ENCODE measurements around the gene RNF10. TPM values are rescaled to one million over a fixed set of nuclear protein-coding genes. Genes with fewer than 3 reads are reported as not detected.

The RNF10 gene
- polyA plus RNA-seq, 1 of the 3 experiments (the other 2 are of a cell fraction): 118 TPM

DNA sequence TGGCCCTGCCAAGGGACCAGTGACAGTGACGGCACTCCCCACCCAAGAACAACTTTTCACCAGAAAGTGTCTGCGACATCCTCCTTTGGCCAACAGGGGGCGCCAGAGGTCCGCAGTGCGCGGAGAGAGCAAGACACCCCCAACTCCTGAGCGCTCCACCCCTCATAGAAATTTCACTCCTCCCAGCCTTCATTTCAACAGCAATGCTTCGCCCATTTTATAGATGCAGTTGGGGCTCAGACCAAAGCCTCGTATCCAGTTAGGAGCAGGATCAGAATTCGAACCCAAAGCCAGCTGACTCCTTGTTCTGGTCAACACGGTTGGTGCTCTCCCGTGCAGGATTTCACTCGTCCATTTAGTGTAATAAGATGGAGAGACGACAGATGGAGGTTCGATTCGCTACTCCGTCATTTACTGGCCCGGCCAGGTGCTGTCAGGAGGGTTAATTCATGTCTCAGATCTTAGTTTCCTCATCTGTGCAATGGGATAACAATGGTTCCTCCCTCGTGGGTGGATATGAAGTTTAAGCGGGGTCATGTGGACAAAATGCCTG, 49.4 kb downstream of the RNF10 start:
- Histone ChIP-seq H3K9me2 (no peaks in the 10 kb centered on the region), H3K27me3 (ENCODE audit: insufficient read depth) (no peaks in the 10 kb centered on the region), H3K4me2 (0 out of 2 replicates have a peak overlapping the region, but pooled peaks have one; percentile 14), H3K27ac (ENCODE audit: low read depth in 2 of 2, low read length in 1 of 2) (no peak overlapping the region), H3K4me3 (ENCODE audit: low read depth in 2 of 2, low read length in 1 of 2) (peak overlapping the region in 1 of 2 experiments; percentile 46; a peak in 1 of 4 replicates), H2AFZ (ENCODE audit: low read depth) (no peak overlapping the region; the same call in 1 of the 2 replicates), H3K79me2 (ENCODE audit: insufficient read depth) (peaks cover 15% of the 10 kb centered on the region; the same call in 1 of the 2 replicates), H3F3A (replicated peaks; ENCODE audit: insufficient read depth) (no peaks in the 10 kb centered on the region), H3K9me3 (no peaks in the 10 kb centered on the region), H4K20me1 (ENCODE audit: insufficient read depth) (no peaks in the 10 kb centered on the region), H3K9ac (no peak overlapping the region), H3K36me3 (replicated peaks in 1 of 2; ENCODE audit: control insufficient read depth in 1 of 2, insufficient read depth in 2 of 2, low read length in 1 of 2) (peaks cover 7 to 10% of the 10 kb centered on the region in 2 experiments), H3K4me1 (ENCODE audit: control insufficient read depth in 1 of 2, insufficient read depth in 2 of 2, low read depth in 1 of 2, low read length in 1 of 2) (peaks cover 0 to 8% of the 10 kb centered on the region in 2 experiments; a peak in 2 of 4 replicates)
- peak; percentile 85 for DNase-seq
- WGBS (ENCODE audit: low lambda C conversion rate): 40% methylated on average over 18 of the region's 20 CpGs
- POLR2A ChIA-PET: no interaction called here
- CTCF ChIA-PET: interaction anchor here (0.6 to 5.2 kb wide), 57 partner anchors 8 to 644 kb away, joined by 3 to 94 read pairs (median 4); partner anchors contain the start of genes ACADS, CABP1, MLEC and P2RX7
- no peak for TF ChIP-seq POLR2AphosphoS5 (IDR thresholded peaks at IDR 0.05; ENCODE audit: low read depth, low read length)
- TF ChIP-seq, protein P1, sequence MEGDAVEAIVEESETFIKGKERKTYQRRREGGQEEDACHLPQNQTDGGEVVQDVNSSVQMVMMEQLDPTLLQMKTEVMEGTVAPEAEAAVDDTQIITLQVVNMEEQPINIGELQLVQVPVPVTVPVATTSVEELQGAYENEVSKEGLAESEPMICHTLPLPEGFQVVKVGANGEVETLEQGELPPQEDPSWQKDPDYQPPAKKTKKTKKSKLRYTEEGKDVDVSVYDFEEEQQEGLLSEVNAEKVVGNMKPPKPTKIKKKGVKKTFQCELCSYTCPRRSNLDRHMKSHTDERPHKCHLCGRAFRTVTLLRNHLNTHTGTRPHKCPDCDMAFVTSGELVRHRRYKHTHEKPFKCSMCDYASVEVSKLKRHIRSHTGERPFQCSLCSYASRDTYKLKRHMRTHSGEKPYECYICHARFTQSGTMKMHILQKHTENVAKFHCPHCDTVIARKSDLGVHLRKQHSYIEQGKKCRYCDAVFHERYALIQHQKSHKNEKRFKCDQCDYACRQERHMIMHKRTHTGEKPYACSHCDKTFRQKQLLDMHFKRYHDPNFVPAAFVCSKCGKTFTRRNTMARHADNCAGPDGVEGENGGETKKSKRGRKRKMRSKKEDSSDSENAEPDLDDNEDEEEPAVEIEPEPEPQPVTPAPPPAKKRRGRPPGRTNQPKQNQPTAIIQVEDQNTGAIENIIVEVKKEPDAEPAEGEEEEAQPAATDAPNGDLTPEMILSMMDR (IDR thresholded peaks at IDR 0.05): peak; percentile 97
- TF ChIP-seq TAF1 (IDR thresholded peaks at IDR 0.05; ENCODE audit: borderline replicate concordance, low read depth, low read length): no peak
- no peak for TF ChIP-seq RXRA (IDR thresholded peaks at IDR 0.05; ENCODE audit: borderline replicate concordance, low read depth)
- TF ChIP-seq FOSL2 (IDR thresholded peaks at IDR 0.05; ENCODE audit: borderline replicate concordance, low read depth): no peak
- TF ChIP-seq EZH2phosphoT487 (IDR thresholded peaks at IDR 0.05; ENCODE audit: borderline replicate concordance, low read depth): no peak
- TF ChIP-seq RAD21 (IDR thresholded peaks at IDR 0.05; ENCODE audit: low read length): peak; percentile 88
- TF ChIP-seq SIN3A (IDR thresholded peaks at IDR 0.05; ENCODE audit: borderline replicate concordance, low read depth, low read length): no peak
- no peak for TF ChIP-seq ELF1 (IDR thresholded peaks at IDR 0.05)
- TF ChIP-seq, protein P2, sequence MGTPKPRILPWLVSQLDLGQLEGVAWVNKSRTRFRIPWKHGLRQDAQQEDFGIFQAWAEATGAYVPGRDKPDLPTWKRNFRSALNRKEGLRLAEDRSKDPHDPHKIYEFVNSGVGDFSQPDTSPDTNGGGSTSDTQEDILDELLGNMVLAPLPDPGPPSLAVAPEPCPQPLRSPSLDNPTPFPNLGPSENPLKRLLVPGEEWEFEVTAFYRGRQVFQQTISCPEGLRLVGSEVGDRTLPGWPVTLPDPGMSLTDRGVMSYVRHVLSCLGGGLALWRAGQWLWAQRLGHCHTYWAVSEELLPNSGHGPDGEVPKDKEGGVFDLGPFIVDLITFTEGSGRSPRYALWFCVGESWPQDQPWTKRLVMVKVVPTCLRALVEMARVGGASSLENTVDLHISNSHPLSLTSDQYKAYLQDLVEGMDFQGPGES (IDR thresholded peaks at IDR 0.05; ENCODE audit: low read depth, low read length): no peak
- TF ChIP-seq SMC3 (IDR thresholded peaks at IDR 0.05; ENCODE audit: low read depth, low read length): peak; percentile 70
- TF ChIP-seq GATA2 (CRISPR knock-in tag; IDR thresholded peaks at IDR 0.05): no peak
- no peak for TF ChIP-seq NRF1 (IDR thresholded peaks at IDR 0.05; ENCODE audit: low read depth, low read length)
- no peak for TF ChIP-seq GABPA (IDR thresholded peaks at IDR 0.05; ENCODE audit: low read depth)
- no peak for TF ChIP-seq YY1 (IDR thresholded peaks at IDR 0.05; ENCODE audit: low read depth)
- TF ChIP-seq MXI1 (IDR thresholded peaks at IDR 0.05; ENCODE audit: low read depth, low read length): no peak
- TF ChIP-seq, protein P3, sequence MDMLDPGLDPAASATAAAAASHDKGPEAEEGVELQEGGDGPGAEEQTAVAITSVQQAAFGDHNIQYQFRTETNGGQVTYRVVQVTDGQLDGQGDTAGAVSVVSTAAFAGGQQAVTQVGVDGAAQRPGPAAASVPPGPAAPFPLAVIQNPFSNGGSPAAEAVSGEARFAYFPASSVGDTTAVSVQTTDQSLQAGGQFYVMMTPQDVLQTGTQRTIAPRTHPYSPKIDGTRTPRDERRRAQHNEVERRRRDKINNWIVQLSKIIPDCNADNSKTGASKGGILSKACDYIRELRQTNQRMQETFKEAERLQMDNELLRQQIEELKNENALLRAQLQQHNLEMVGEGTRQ (IDR thresholded peaks at IDR 0.05; ENCODE audit: borderline replicate concordance, low read depth, low read length): no peak
- no peak for TF ChIP-seq NFIC (IDR thresholded peaks at IDR 0.05; ENCODE audit: borderline replicate concordance)
- TF ChIP-seq, protein P4, sequence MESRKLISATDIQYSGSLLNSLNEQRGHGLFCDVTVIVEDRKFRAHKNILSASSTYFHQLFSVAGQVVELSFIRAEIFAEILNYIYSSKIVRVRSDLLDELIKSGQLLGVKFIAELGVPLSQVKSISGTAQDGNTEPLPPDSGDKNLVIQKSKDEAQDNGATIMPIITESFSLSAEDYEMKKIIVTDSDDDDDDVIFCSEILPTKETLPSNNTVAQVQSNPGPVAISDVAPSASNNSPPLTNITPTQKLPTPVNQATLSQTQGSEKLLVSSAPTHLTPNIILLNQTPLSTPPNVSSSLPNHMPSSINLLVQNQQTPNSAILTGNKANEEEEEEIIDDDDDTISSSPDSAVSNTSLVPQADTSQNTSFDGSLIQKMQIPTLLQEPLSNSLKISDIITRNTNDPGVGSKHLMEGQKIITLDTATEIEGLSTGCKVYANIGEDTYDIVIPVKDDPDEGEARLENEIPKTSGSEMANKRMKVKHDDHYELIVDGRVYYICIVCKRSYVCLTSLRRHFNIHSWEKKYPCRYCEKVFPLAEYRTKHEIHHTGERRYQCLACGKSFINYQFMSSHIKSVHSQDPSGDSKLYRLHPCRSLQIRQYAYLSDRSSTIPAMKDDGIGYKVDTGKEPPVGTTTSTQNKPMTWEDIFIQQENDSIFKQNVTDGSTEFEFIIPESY (IDR thresholded peaks at IDR 0.05; ENCODE audit: borderline replicate concordance, low read depth): no peak
- no peak for TF ChIP-seq EP300 (IDR thresholded peaks at IDR 0.05; ENCODE audit: borderline replicate concordance in 1 of 2, low read depth in 1 of 2, low read length in 1 of 2)
- no peak for TF ChIP-seq FOXJ3 (CRISPR knock-in tag; IDR thresholded peaks at IDR 0.05)
- no peak for TF ChIP-seq MEF2A (IDR thresholded peaks at IDR 0.05; ENCODE audit: borderline replicate concordance, low read depth)
- TF ChIP-seq FOXM1 (IDR thresholded peaks at IDR 0.05; ENCODE audit: low read depth): no peak
- TF ChIP-seq JUND (IDR thresholded peaks at IDR 0.05): no peak
- TF ChIP-seq RFX5 (IDR thresholded peaks at IDR 0.05; ENCODE audit: low read length): no peak
- 0 out of 2 replicates have a peak, but pooled peaks have one; percentile 5 for TF ChIP-seq RCOR1 (IDR thresholded peaks at IDR 0.05; ENCODE audit: low read length)

Data from SK-N-SH (cell line).